ENCODE results near the gene VPS45.
"Not testable (repeated sequence)": the region's sequence is repeated elsewhere in the genome, so short reads cannot be mapped to it uniquely, and the experiment has no call there.

The VPS45 gene

GRCh38 chr1:150132372-150132771 is 64.8 kb downstream of the VPS45 start:
- no peaks in the 10 kb centered on the region for H3K36me3 ChIP-seq (ENCODE audit: control insufficient read depth, insufficient read depth, low read length)
- no peak overlapping the region for H3K4me3 ChIP-seq (replicated peaks; ENCODE audit: low read depth, low read length)
- TF ChIP-seq, protein P1, sequence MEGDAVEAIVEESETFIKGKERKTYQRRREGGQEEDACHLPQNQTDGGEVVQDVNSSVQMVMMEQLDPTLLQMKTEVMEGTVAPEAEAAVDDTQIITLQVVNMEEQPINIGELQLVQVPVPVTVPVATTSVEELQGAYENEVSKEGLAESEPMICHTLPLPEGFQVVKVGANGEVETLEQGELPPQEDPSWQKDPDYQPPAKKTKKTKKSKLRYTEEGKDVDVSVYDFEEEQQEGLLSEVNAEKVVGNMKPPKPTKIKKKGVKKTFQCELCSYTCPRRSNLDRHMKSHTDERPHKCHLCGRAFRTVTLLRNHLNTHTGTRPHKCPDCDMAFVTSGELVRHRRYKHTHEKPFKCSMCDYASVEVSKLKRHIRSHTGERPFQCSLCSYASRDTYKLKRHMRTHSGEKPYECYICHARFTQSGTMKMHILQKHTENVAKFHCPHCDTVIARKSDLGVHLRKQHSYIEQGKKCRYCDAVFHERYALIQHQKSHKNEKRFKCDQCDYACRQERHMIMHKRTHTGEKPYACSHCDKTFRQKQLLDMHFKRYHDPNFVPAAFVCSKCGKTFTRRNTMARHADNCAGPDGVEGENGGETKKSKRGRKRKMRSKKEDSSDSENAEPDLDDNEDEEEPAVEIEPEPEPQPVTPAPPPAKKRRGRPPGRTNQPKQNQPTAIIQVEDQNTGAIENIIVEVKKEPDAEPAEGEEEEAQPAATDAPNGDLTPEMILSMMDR (IDR thresholded peaks at IDR 0.05; ENCODE audit: insufficient read depth, low read length, poor library complexity, severe bottlenecking): no peak
- H3K27me3 ChIP-seq (replicated peaks; ENCODE audit: control insufficient read depth, insufficient read depth, low read length): no peaks in the 10 kb centered on the region
- DNase-seq (ENCODE audit: extremely low read depth, insufficient read length): no peak

DNA sequence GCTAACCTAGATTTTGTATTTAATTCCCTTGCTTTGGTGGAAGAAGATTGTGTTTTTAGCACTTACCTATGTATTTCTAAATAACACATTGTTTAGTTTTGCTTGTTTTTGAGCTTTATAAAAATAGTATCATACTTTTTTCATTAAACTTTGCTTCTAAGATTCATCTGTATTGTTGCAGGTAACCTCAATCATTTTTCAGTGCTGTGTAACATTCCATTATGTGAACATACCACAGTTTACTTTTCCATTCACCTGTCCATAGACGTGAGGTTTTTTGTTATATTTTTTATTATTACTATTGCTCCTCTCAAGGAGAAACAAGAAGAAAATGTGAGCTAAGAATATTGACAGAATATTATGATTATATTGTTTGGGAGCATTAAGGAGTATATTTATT is 67.0 kb downstream of the VPS45 start:
- Histone ChIP-seq H3K27me3 (replicated peaks; ENCODE audit: control insufficient read depth, insufficient read depth, low read length) (no peaks in the 10 kb centered on the region), H3K4me3 (replicated peaks; ENCODE audit: low read depth, low read length) (no peak overlapping the region), H3K36me3 (ENCODE audit: control insufficient read depth, insufficient read depth, low read length) (no peaks in the 10 kb centered on the region)
- DNase-seq (ENCODE audit: extremely low read depth, insufficient read length): no peak
- TF ChIP-seq, protein P1 (IDR thresholded peaks at IDR 0.05; ENCODE audit: insufficient read depth, low read length, poor library complexity, severe bottlenecking): no peak

GRCh38 chr1:150135400-150135799 is 67.8 kb downstream of the VPS45 start:
- not testable (repeated sequence) for H3K36me3 ChIP-seq (ENCODE audit: control insufficient read depth, insufficient read depth, low read length); H3K27me3 ChIP-seq (replicated peaks; ENCODE audit: control insufficient read depth, insufficient read depth, low read length); DNase-seq (ENCODE audit: extremely low read depth, insufficient read length)

DNA sequence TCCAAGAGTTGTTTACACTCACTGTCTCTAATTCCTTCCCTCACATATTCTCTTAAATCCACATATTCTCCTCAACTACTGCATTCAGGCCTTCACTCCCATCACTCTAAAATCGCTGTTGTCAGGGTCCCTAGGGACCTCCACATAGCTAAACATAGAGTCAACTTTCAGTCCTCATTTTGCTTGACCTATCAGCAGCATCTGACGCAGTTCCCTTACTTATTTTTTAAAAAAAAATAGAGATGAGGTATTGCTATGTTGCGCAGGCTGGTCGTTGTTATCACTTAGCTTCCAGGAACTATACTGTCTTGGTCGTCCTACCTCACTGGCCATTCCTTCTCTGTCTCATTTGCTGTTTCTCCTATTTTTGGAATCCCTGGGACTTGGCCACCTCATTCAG is 70.5 kb downstream of the VPS45 start:
- no peaks in the 10 kb centered on the region for H3K36me3 ChIP-seq (ENCODE audit: control insufficient read depth, insufficient read depth, low read length)
- TF ChIP-seq, protein P1 (IDR thresholded peaks at IDR 0.05; ENCODE audit: insufficient read depth, low read length, poor library complexity, severe bottlenecking): no peak
- H3K27me3 ChIP-seq (replicated peaks; ENCODE audit: control insufficient read depth, insufficient read depth, low read length): no peaks in the 10 kb centered on the region

More at GRCh38 chr1:150135400-150135799, 67.8 kb downstream of the VPS45 start:
- not testable (repeated sequence) for H3K4me3 ChIP-seq (replicated peaks; ENCODE audit: low read depth, low read length)

GRCh38 chr1:150141452-150141851 is 73.9 kb downstream of the VPS45 start:
- no peak for DNase-seq (ENCODE audit: extremely low read depth, insufficient read length)
- Histone ChIP-seq H3K27me3 (replicated peaks; ENCODE audit: control insufficient read depth, insufficient read depth, low read length) (no peaks in the 10 kb centered on the region), H3K36me3 (ENCODE audit: control insufficient read depth, insufficient read depth, low read length) (no peaks in the 10 kb centered on the region), H3K4me3 (replicated peaks; ENCODE audit: low read depth, low read length) (no peak overlapping the region)
- TF ChIP-seq, protein P1 (IDR thresholded peaks at IDR 0.05; ENCODE audit: insufficient read depth, low read length, poor library complexity, severe bottlenecking): no peak

More for the DNA sequence above, 70.5 kb downstream of the VPS45 start:
- DNase-seq (ENCODE audit: extremely low read depth, insufficient read length): no peak
- H3K4me3 ChIP-seq (replicated peaks; ENCODE audit: low read depth, low read length): no peak overlapping the region

- DNase-seq (ENCODE audit: extremely low read depth, insufficient read length): no peak
- no peak overlapping the region for H3K4me3 ChIP-seq (replicated peaks; ENCODE audit: low read depth, low read length)
- no peaks in the 10 kb centered on the region for H3K27me3 ChIP-seq (replicated peaks; ENCODE audit: control insufficient read depth, insufficient read depth, low read length)
- no peaks in the 10 kb centered on the region for H3K36me3 ChIP-seq (ENCODE audit: control insufficient read depth, insufficient read depth, low read length)
- TF ChIP-seq, protein P1 (IDR thresholded peaks at IDR 0.05; ENCODE audit: insufficient read depth, low read length, poor library complexity, severe bottlenecking): no peak
These were observed 74.5 kb downstream of the VPS45 start for GRCh38 chr1:150142083-150142482.
